Mucosa of descending colon (tissue), 3 donors: ENCODE measurements around the gene PCBP3. TPM values are rescaled to one million over a fixed set of nuclear protein-coding genes. Genes with fewer than 3 reads are reported as not detected.

Experiments
- ATAC-seq: fragments of 200-7000 bp; cut with Tn5 transposase; one replicate; pipeline ENCODE4 v1.9.1; 2020; ENCODE audit warnings: mild to moderate bottlenecking, moderate library complexity
- DNase-seq, 3 donors: peaks; one replicate each; pipeline ENCODE4 v3.0.0-alpha.2; 2020
- H3K36me3 ChIP-seq: fragments of 200-600 bp; one replicate; pipeline ENCODE4 v1.8.0; 2021; ENCODE audit warnings: low read depth, mild to moderate bottlenecking
- H3K4me1 ChIP-seq: fragments of 200-600 bp; one replicate; pipeline ENCODE4 v1.8.0; 2021; ENCODE audit warnings: low read depth, mild to moderate bottlenecking
- H3K4me3 ChIP-seq: fragments of 200-600 bp; one replicate; pipeline ENCODE4 v1.8.0; 2021; ENCODE audit warnings: mild to moderate bottlenecking
- H3K9me3 ChIP-seq: fragments of 200-600 bp; one replicate; pipeline ENCODE4 v1.8.0; 2021; ENCODE audit warnings: mild to moderate bottlenecking
- CTCF ChIP-seq: fragments of 200-600 bp; IDR thresholded peaks from one replicate; pipeline ENCODE4 v1.8.0; 2022; ENCODE audit warnings: antibody characterized with exemption, mild to moderate bottlenecking
- intact Hi-C, 2 donors: fragments of 100-400 bp; cut with DNase I in 1 of 2; cut with micrococcal nuclease in 1 of 2; formaldehyde crosslinking; loops; one replicate each; pipeline versions ENCODE4 v1.11.0 to v1.11.1; 2022; cut with DNase I, micrococcal nuclease
- total RNA-seq, 3 donors: library from RNA; stranded (reverse); fragmentation: NEBNext Ultra II Directional in 2 of 3; extraction: Animal tissue kit (Norgen Biotek cat#: 25700) in 2 of 3; gene quantifications; one replicate each; pipeline versions ENCODE4 v1.2.1 to v1.2.4, GENCODE V29; 2021 to 2023
- donor health status: DM: no; HTN: no; CAD: no; lungs with moderate emphysema.
- donor health status: DM: no; HTN: no; CAD: no.
- donor health status: DM: no; HTN: yes; CAD: no.

Gene PCBP3
- total RNA-seq, 3 donors from 2014 or later: 4.5 to 18.4 (median 7.6) TPM

DNA sequence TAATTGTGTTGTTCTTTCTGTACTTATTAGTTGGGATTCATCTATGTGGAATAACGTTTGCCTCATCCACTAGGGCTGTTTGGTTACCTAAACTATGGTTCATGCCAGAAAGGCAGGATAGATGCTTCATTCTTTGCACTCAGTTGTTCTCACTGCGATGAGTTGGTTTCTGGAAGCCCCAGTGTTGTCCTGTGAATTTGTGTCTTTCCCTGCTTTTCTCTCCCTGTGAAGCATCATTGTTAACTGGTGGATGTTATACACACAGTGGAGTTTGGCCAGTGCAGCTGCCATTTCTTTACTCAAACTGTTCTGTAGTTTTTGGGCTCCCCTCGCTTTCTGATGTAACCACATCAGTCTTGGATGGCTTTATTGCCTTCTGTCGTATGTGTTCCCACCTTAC lies 194.4 kb downstream of the PCBP3 start:
- intact Hi-C loops: no loop called here
- ATAC-seq (no peak), DNase-seq (no peak)
- H3K4me3 ChIP-seq: no peak overlapping the region
- H3K36me3 ChIP-seq: no peaks in the 10 kb centered on the region
- H3K4me1 ChIP-seq: no peaks in the 10 kb centered on the region
- TF ChIP-seq CTCF: no peak
- H3K9me3 ChIP-seq: peaks cover 9% of the 10 kb centered on the region

DNA sequence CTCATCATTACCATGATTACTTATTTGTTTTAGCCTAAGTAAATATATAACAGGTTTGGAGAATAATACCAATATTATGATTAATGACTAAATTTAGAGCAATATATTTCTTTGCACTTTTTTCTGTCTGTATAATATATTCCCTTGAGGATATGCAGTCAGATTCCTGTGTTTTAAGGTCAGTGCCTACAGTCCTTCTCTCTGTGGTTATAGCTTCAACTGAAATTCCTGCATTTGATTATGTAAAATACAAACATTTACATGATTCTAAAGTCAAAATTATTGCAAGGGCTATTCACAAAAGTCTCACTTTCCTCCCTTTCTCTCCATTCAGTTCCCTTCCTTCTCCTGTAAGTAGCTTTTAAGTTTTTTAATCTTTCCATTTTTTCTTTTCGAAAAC lies 195.1 kb downstream of the PCBP3 start:
- Histone ChIP-seq H3K4me3 (no peak overlapping the region), H3K4me1 (no peaks in the 10 kb centered on the region), H3K9me3 (peaks cover 9% of the 10 kb centered on the region), H3K36me3 (no peaks in the 10 kb centered on the region)
- ATAC-seq (no peak), DNase-seq (no peak)
- no peak for TF ChIP-seq CTCF
- intact Hi-C loops: no loop called here

DNA sequence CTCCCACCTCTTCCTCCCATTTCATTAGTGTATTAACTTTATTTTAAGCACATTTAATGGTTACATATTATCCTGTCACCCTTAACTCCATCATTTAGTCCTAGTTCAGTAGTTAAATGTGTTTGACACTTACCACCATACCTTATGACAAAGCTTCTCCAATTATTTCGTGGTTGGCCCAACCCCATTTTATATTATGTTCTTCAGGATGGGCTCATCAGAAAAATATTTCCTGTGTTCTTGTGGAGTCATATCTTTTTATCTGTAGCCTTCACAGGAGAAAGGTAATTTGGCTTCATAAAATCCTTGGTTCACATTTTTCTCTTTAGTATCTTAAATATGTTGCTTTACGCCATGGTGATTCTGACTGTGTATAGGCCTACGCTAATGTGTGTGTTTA lies 195.7 kb downstream of the PCBP3 start:
- intact Hi-C loops: no loop called here
- ATAC-seq (no peak), DNase-seq (no peak)
- no peak for TF ChIP-seq CTCF
- no peaks in the 10 kb centered on the region for H3K36me3 ChIP-seq
- H3K4me3 ChIP-seq: no peak overlapping the region
- peaks cover 9% of the 10 kb centered on the region for H3K9me3 ChIP-seq
- H3K4me1 ChIP-seq: no peaks in the 10 kb centered on the region

DNA sequence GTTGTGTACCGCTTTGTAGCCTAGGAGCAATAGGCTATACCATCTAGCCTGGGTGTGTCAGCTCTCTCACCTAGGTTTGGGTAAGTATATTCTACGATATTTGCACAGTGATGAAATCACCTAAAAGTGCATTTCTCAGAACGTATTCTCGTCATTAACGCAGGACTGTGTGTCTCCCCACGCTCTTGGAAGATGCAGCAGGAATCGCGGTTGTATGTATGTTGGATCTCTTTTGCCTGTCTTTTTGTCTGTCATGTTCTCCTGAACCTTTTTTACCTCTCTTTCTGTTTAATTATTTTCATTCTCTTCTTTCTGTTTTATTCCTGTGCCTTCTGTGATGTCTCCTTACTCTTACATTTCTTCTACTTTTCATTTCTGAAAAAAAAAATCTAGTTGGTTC lies 197.5 kb downstream of the PCBP3 start:
- no peaks in the 10 kb centered on the region for H3K4me1 ChIP-seq

DNA sequence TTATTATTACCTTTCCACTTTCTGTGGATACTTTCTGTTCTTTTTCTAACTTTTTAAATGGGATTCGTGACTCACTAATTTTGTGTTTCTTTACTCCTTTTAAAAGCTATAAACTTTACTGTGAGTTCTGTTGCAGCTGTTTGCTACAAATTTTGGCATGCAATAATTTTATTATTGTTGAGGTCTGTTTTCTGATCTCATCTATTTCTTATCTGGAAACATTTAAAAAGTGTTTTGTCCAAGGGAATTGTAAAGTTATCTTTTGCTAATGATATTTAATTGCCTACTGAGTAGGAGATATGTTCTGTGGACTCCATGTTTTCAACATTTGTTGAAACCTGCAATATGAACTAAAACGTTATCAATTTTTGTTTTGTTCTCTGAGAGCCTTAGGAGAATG lies 199.9 kb downstream of the PCBP3 start:
- no peak for ATAC-seq
- no peak for DNase-seq
- intact Hi-C loops: no loop called here
- no peak overlapping the region for H3K4me3 ChIP-seq
- H3K36me3 ChIP-seq: no peaks in the 10 kb centered on the region
- H3K9me3 ChIP-seq: peaks cover 9% of the 10 kb centered on the region
- TF ChIP-seq CTCF: no peak
- no peaks in the 10 kb centered on the region for H3K4me1 ChIP-seq

More for the DNA sequence above, 197.5 kb downstream of the PCBP3 start:
- no peak for DNase-seq
- no peak overlapping the region for H3K4me3 ChIP-seq
- peaks cover 9% of the 10 kb centered on the region for H3K9me3 ChIP-seq
- H3K36me3 ChIP-seq: no peaks in the 10 kb centered on the region
- TF ChIP-seq CTCF: no peak
- intact Hi-C loops: no loop called here
- no peak for ATAC-seq

DNA sequence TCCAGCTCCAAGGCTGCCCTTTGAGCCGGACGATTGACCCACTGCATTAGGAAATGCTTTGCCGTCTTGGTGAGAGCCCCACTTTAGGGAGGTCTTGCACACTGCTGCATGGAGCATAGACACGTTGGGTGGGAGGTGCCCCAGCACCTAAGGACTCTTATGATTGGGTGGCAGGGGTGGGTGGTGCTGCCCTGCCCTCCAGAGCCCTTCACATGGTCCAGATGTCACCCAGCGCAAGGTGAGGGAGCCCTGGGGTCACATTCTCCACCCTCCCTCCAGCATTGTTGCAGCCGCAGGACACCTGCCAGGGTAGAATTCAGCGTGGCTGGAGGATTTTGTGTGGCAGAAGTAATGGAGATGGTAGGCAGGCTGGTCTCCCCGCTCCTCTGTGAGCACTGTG lies 200.7 kb downstream of the PCBP3 start:
- no peak for TF ChIP-seq CTCF
- H3K4me1 ChIP-seq: no peaks in the 10 kb centered on the region
- H3K36me3 ChIP-seq: no peaks in the 10 kb centered on the region
- intact Hi-C loops: no loop called here
- ATAC-seq (no peak), DNase-seq (no peak)
- H3K9me3 ChIP-seq: peaks cover 9% of the 10 kb centered on the region
- H3K4me3 ChIP-seq: no peak overlapping the region
